HG02588 (cell line): ENCODE results near the gene CDK11B.

Source experiments
- ATAC-seq: cut with Tn5 transposase; IDR thresholded peaks from one replicate; pipeline ENCODE4 v1.9.1; 2021; ENCODE audit warnings: mild to moderate bottlenecking, moderate library complexity; ENCODE audit not compliant: unreplicated experiment

CDK11B gene

GRCh38 chr1:1617516-1617915, 41.3 kb downstream of the CDK11B start:
- ATAC-seq: no peak

- ATAC-seq: no peak
Measured at GRCh38 chr1:1616838-1617237, 42.0 kb downstream of the CDK11B start.

- ATAC-seq: peak; percentile 25
Measured at GRCh38 chr1:1616045-1616790, 42.6 kb downstream of the CDK11B start.

- peak; percentile 81 for ATAC-seq
Measured at GRCh38 chr1:1615256-1616044, 43.4 kb downstream of the CDK11B start, which contains the start of gene MIB2. Gene MIB2, plus strand, starts transcription at chr1:1615500. Its CDS starts 7,953 bp downstream, at chr1:1623453.

- no peak for ATAC-seq
Measured at GRCh38 chr1:1614954-1615255, 43.9 kb downstream of the CDK11B start.

GRCh38 chr1:1614204-1614953, 44.4 kb downstream of the CDK11B start:
- ATAC-seq: no peak

- no peak for ATAC-seq
Measured at GRCh38 chr1:1613509-1614082, 45.2 kb downstream of the CDK11B start.

GRCh38 chr1:1612104-1612400, 46.8 kb downstream of the CDK11B start:
- no peak for ATAC-seq

- no peak for ATAC-seq
Measured at GRCh38 chr1:1610796-1611195, 48.0 kb downstream of the CDK11B start.

GRCh38 chr1:1609822-1610485, 48.9 kb downstream of the CDK11B start:
- ATAC-seq: no peak

- ATAC-seq: no peak
Measured at GRCh38 chr1:1606232-1606631, 52.6 kb downstream of the CDK11B start.

GRCh38 chr1:1605724-1606123, 53.1 kb downstream of the CDK11B start:
- ATAC-seq: no peak

GRCh38 chr1:1605034-1605591, 53.7 kb downstream of the CDK11B start:
- ATAC-seq: no peak

GRCh38 chr1:1604374-1605033, 54.3 kb downstream of the CDK11B start:
- no peak for ATAC-seq

- no peak for ATAC-seq
Measured at GRCh38 chr1:1603671-1604373, 55.0 kb downstream of the CDK11B start.

GRCh38 chr1:1602968-1603506, 55.8 kb downstream of the CDK11B start:
- no peak for ATAC-seq

- no peak for ATAC-seq
Measured at GRCh38 chr1:1602304-1602967, 56.4 kb downstream of the CDK11B start.

- ATAC-seq: no peak
Measured at GRCh38 chr1:1601564-1602303, 57.1 kb downstream of the CDK11B start.
